Embryonic facial prominence (tissue), 1 donor: Measurements from ENCODE around the gene HARS2.
"Not testable (repeated sequence)": the region's sequence is repeated elsewhere in the genome, so short reads cannot be mapped to it uniquely, and the experiment has no call there.

Experiments
- DNase-seq: peaks from one replicate; pipeline ENCODE4 v3.0.0-alpha.2; 2016; ENCODE audit errors: extremely low spot score

The HARS2 gene

GRCh38 chr5:140700177-140701144 is 9.2 kb downstream of the HARS2 start, which contains the start of gene ZMAT2:
Gene ZMAT2, plus strand, starts transcription at chr5:140700447. Its CDS starts 14 bp downstream, at chr5:140700461.
- DNase-seq: peak; percentile 96

- no peak for DNase-seq
Measured at GRCh38 chr5:140707812-140708211, 16.6 kb downstream of the HARS2 start.

GRCh38 chr5:140708787-140709186 is 17.5 kb downstream of the HARS2 start:
- DNase-seq: not testable (repeated sequence)

- no peak for DNase-seq
Measured at GRCh38 chr5:140710899-140711552, 19.8 kb downstream of the HARS2 start.

- no peak for DNase-seq
Measured at GRCh38 chr5:140711794-140712193, 20.5 kb downstream of the HARS2 start.

- no peak for DNase-seq
Measured at GRCh38 chr5:140713562-140714094, 22.4 kb downstream of the HARS2 start.

- DNase-seq: not testable (repeated sequence)
Measured at GRCh38 chr5:140716238-140716637, 25.0 kb downstream of the HARS2 start.

GRCh38 chr5:140718266-140718592 is 27.0 kb downstream of the HARS2 start:
- DNase-seq: no peak

GRCh38 chr5:140720738-140721137 is 29.5 kb downstream of the HARS2 start:
- not testable (repeated sequence) for DNase-seq

- not testable (repeated sequence) for DNase-seq
Measured at GRCh38 chr5:140721395-140721794, 30.1 kb downstream of the HARS2 start.

- DNase-seq: no peak
Measured at GRCh38 chr5:140725799-140726471, 34.7 kb downstream of the HARS2 start.

GRCh38 chr5:140733098-140733497 is 41.8 kb downstream of the HARS2 start:
- no peak for DNase-seq

- DNase-seq: no peak
Measured at GRCh38 chr5:140734354-140734753, 43.1 kb downstream of the HARS2 start.

GRCh38 chr5:140737486-140737885 is 46.2 kb downstream of the HARS2 start:
- no peak for DNase-seq

GRCh38 chr5:140741967-140742366 is 50.7 kb downstream of the HARS2 start:
- no peak for DNase-seq
